T follicular helper cell (primary cell): ENCODE measurements around the gene SEMA3C.

Experiments
- DNase-seq: peaks from one replicate; pipeline ENCODE4 v3.0.0-alpha.2; 2020; ENCODE audit warnings: low read depth

SEMA3C gene

GRCh38 chr7:80779456-80779855, 139.4 kb downstream of the SEMA3C start:
- DNase-seq = no peak

GRCh38 chr7:80775897-80776296, 143.0 kb downstream of the SEMA3C start:
- DNase-seq = no peak

GRCh38 chr7:80775482-80775881, 143.4 kb downstream of the SEMA3C start:
- DNase-seq = no peak

- no peak for DNase-seq
Measured at GRCh38 chr7:80774843-80775242, 144.0 kb downstream of the SEMA3C start.

GRCh38 chr7:80773787-80774508, 144.9 kb downstream of the SEMA3C start:
- no peak for DNase-seq

GRCh38 chr7:80772347-80772993, 146.4 kb downstream of the SEMA3C start:
- DNase-seq = no peak

GRCh38 chr7:80771523-80771922, 147.3 kb downstream of the SEMA3C start:
- no peak for DNase-seq

GRCh38 chr7:80770675-80771081, 148.2 kb downstream of the SEMA3C start:
- no peak for DNase-seq

GRCh38 chr7:80770061-80770460, 148.8 kb downstream of the SEMA3C start:
- no peak for DNase-seq

- no peak for DNase-seq
Measured at GRCh38 chr7:80768756-80769155, 150.1 kb downstream of the SEMA3C start.

GRCh38 chr7:80767654-80768053, 151.2 kb downstream of the SEMA3C start:
- no peak for DNase-seq

- DNase-seq = no peak
Measured at GRCh38 chr7:80766724-80767123, 152.1 kb downstream of the SEMA3C start.

- no peak for DNase-seq
Measured at GRCh38 chr7:80764132-80764531, 154.7 kb downstream of the SEMA3C start.

- no peak for DNase-seq
Measured at GRCh38 chr7:80763704-80764103, 155.1 kb downstream of the SEMA3C start.

GRCh38 chr7:80763289-80763688, 155.6 kb downstream of the SEMA3C start:
- DNase-seq = no peak

GRCh38 chr7:80760292-80760691, 158.6 kb downstream of the SEMA3C start:
- DNase-seq = no peak

GRCh38 chr7:80752954-80753690, 165.7 kb downstream of the SEMA3C start:
- no peak for DNase-seq

GRCh38 chr7:80749270-80749669, 169.6 kb downstream of the SEMA3C start:
- DNase-seq = no peak

- DNase-seq = no peak
Measured at GRCh38 chr7:80748363-80749042, 170.3 kb downstream of the SEMA3C start.

GRCh38 chr7:80740778-80741545, 177.9 kb downstream of the SEMA3C start:
- DNase-seq = no peak

GRCh38 chr7:80736371-80737125, 182.3 kb downstream of the SEMA3C start:
- no peak for DNase-seq
